NT2/D1 (cell line): ENCODE results near the gene CGNL1.

ENCODE experiments used
- SUZ12 ChIP-seq: IDR thresholded peaks from 2 replicates; pipeline ENCODE4 v1.6.1; 2011; ENCODE audit not compliant: insufficient read length, insufficient read depth; ENCODE audit errors: extremely low read depth
- YY1 ChIP-seq: IDR thresholded peaks from 2 replicates; pipeline ENCODE4 v1.6.1; 2011; ENCODE audit not compliant: insufficient read length, insufficient read depth
- ZNF274 ChIP-seq: IDR thresholded peaks from 2 replicates; pipeline ENCODE4 v1.6.1; 2011; ENCODE audit warnings: mild to moderate bottlenecking, low read depth, low read length

GRCh38 chr15:57458356-57458781 lies 82.1 kb downstream of the CGNL1 start:
- TF ChIP-seq ZNF274, result no peak
- TF ChIP-seq YY1, result no peak
- TF ChIP-seq SUZ12, result no peak
